Neural progenitor cell (in vitro differentiated cells): ENCODE results near the gene ITGA3.

Experiments
- CTCF ChIP-seq: fragments of 200-600 bp; sonication (generic); IDR thresholded peaks from 2 replicates; pipeline ENCODE4 v1.5.1; 2017; ENCODE audit warnings: antibody characterized with exemption, mild to moderate bottlenecking
- EZH2 ChIP-seq: fragments of 200-600 bp; sonication (generic); IDR thresholded peaks from 2 replicates; pipeline ENCODE4 v1.6.1; 2017; ENCODE audit warnings: antibody characterized with exemption, mild to moderate bottlenecking, moderate library complexity
- EZH2phosphoT487 ChIP-seq: fragments of 200-600 bp; sonication (generic); IDR thresholded peaks from 2 replicates; pipeline ENCODE4 v1.6.1; 2017; ENCODE audit warnings: antibody characterized with exemption

- TF ChIP-seq EZH2 = no peak
- TF ChIP-seq CTCF = no peak
- no peak for TF ChIP-seq EZH2phosphoT487
Observed at GRCh38 chr17:50118076-50118827, 62.3 kb downstream of the ITGA3 start.
